ENCODE results near the gene AKAP17A. TPM values are rescaled to one million over a fixed set of nuclear protein-coding genes. Genes with fewer than 3 reads are reported as not detected.
"Not testable (repeated sequence)": the region's sequence is repeated elsewhere in the genome, so short reads cannot be mapped to it uniquely, and the experiment has no call there.

The AKAP17A gene, protein sequence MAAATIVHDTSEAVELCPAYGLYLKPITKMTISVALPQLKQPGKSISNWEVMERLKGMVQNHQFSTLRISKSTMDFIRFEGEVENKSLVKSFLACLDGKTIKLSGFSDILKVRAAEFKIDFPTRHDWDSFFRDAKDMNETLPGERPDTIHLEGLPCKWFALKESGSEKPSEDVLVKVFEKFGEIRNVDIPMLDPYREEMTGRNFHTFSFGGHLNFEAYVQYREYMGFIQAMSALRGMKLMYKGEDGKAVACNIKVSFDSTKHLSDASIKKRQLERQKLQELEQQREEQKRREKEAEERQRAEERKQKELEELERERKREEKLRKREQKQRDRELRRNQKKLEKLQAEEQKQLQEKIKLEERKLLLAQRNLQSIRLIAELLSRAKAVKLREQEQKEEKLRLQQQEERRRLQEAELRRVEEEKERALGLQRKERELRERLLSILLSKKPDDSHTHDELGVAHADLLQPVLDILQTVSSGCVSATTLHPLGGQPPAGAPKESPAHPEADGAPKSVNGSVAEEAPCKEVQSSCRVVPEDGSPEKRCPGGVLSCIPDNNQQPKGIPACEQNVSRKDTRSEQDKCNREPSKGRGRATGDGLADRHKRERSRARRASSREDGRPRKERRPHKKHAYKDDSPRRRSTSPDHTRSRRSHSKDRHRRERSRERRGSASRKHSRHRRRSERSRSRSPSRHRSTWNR
- 17.1 and 26.6 TPM in 2 replicates for polyA plus RNA-seq (2014; cell fraction: cytosol; rRNA removed)
- 121 and 140 TPM in 2 replicates for polyA plus RNA-seq (2014; cell fraction: nucleus; rRNA removed)

DNA sequence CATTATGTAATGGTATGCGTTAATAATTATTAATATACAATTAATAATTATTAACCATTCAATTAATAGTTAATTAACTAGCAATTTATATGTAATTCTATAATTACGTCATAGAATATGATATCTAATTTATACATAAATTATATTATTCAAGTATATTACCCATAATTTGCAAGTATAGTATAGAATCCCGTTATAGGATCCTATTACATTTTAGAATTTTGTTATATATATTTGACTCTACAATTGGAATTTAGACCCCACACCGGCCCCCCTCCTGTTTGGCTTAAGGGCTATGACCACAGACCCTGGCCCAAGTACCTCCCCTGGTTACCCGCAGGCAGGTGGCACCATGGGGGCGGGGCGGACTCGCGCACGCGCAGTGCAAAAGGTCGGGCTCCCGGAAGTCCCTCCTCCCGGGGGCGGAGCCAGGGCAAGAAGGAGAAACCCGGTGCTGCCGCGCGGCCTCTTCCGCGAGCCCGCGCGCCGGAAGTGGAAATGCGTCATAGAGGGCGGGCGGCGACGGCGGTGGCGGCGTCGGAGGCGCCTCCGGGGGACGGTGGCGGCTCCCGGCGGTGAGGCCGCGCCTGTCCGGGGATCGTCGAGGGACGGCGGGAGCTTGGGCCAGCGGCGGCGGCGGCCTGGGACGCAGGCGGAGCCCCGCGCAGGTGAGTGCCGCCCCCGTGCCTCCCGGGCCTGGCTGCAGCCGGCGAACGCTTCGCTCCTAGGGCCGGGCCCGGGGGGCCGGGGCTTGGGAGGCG, at the start of gene AKAP17A:
Gene AKAP17A, plus strand, starts transcription at position 503 of the 761 bp plus-strand sequence. CDS start 1,859 bp downstream, outside the sequence.
- peak; percentile 90 for DNase-seq (ENCODE audit: low spot score)

GRCh38 chrX:1542994-1543725, 48.2 kb upstream of the AKAP17A start:
- DNase-seq (ENCODE audit: low spot score), result no peak

DNA sequence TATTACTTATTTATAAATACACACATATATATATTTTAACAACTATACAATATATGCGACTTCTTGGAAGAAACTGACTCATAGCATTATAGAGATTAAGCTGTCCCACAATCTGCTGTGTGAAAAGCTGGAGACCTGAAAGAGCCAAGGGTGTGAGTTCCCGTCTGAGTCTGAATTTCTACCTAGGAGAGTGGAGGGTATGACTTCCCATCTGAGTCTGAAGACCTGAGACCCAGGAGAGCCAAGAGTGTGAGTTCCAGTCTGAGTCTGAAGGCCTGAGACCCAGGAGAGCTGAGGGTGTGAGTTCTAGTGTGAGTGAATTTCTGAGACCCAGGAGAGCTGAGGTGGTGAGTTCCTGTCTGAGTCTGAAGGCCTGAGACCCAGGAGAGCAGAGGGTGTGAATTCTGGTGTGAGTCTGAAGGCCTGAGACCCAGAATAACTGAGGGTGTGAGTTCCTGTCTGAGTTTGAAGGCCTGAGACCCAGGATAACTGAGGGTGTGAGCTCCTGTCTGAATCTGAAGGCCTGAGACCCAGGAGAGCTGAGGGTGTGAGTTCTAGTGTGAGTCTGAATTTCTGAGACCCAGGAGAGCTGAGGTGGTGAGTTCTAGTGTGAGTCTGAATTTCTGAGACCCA, 45.5 kb upstream of the AKAP17A start:
- no peak for DNase-seq (ENCODE audit: low spot score)

GRCh38 chrX:1546691-1547251, 44.6 kb upstream of the AKAP17A start:
- no peak for DNase-seq (ENCODE audit: low spot score)

GRCh38 chrX:1551959-1552546, 39.4 kb upstream of the AKAP17A start:
- no peak for DNase-seq (ENCODE audit: low spot score)

GRCh38 chrX:1554469-1555210, 36.8 kb upstream of the AKAP17A start:
- no peak for DNase-seq (ENCODE audit: low spot score)

GRCh38 chrX:1555370-1555769, 36.0 kb upstream of the AKAP17A start:
- DNase-seq (ENCODE audit: low spot score), result no peak

DNA sequence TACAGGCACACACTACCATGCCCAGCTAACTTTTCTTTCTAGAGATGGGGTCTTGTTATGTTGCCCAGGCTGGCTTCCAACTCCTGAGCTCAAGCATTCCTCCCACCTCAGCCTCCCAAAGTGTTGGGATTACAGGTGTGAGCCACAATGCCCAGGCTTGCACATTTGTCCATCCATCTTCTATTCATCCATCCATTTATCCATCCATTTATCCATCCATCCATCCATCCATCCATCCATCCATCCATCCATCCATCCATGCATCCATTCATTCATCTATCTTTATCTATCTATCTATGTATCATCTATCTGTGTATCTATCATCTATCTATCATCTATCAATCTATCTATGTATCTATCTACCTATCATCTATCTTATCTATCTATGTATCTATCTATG, 34.0 kb upstream of the AKAP17A start:
- not testable (repeated sequence) for DNase-seq (ENCODE audit: low spot score)

DNA sequence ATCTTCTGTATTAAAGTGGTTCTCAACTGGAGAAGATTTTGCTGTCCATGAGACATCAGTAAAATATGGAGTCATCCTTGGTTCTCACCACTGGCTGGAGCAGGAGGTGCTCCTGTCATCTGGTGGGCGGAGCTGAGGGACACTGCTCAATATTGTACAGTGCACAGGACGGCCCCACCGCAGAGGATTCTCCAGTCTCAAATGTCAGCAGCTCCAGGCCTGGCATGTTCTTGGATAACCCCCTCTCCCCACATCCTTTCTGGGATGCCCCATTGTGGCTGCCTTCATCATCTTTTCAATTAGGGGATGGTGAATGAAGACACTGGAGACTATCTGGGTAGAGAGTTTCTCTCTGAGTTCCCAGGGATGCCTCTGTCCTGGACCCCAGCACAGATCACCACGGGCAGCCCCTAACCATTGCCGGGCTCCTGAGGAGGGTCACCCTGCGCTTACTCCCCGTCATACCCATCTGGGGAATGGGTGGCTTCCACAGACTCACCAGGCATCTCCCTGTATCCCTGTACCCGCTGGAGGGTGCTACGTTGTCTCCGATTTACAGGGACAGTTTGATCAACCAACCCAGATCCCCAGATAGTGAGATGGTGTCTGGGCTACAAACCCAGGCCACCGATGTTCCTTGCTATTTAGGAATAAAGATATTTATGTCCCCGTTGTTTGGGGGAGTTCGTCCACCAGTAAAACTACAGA, 32.5 kb upstream of the AKAP17A start:
- no peak for DNase-seq (ENCODE audit: low spot score)

DNA sequence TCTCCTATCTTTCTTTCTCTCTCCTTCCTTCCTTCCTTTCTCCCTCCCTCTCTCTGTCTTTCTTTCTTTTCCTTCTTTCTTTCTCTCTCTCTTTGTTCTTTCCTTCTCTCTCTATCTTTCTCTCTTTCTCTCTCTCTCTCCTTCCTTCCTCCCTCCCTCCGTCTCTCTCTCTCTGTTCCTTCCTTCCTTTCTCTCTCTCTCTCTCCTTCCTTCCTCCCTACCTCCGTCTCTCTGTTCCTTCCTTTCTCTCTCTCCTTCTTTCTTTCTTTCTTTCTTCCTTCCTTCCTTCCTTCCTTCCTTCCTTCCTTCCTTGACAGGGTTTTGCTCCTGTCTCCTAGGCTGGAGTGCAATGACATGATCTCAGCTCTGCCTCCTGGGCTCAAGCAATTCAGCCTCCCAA, 30.2 kb upstream of the AKAP17A start:
- no peak for DNase-seq (ENCODE audit: low spot score)

GRCh38 chrX:1564077-1564476, 27.3 kb upstream of the AKAP17A start:
- DNase-seq (ENCODE audit: low spot score), result not testable (repeated sequence)

- DNase-seq (ENCODE audit: low spot score), result no peak
Measured at GRCh38 chrX:1564750-1565683, 26.4 kb upstream of the AKAP17A start.

GRCh38 chrX:1574181-1574580, 17.2 kb upstream of the AKAP17A start:
- not testable (repeated sequence) for DNase-seq (ENCODE audit: low spot score)

- DNase-seq (ENCODE audit: low spot score), result no peak
Measured at GRCh38 chrX:1576201-1576992, 15.0 kb upstream of the AKAP17A start.

DNA sequence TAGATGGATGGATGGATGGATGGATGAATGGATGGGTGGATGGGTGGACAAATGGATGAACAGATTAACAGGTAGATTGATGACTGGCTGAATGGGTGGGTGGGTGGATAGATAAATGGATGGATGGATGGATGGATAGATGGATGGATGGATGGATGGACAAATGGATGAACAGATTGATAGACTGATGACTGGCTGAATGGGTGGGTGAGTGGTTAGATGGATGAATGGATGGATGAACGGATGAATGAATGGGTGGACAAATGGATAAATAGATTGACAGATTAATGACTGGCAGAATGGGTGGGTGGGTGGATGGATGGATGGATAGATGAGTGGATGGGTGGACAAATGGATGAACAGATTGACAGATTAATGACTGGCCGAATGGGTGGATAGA, 13.6 kb upstream of the AKAP17A start:
- no peak for DNase-seq (ENCODE audit: low spot score)

- DNase-seq (ENCODE audit: low spot score), result no peak
Measured at GRCh38 chrX:1578511-1579173, 12.8 kb upstream of the AKAP17A start.
